ENCODE measurements around the gene VDR. TPM values are rescaled to one million over a fixed set of nuclear protein-coding genes. Genes with fewer than 3 reads are reported as not detected.

The VDR gene
- total RNA-seq, 4 donors from 2014 or later = 3.5 to 5.2 (median 3.9) TPM

GRCh38 chr12:47819896-47820630 is 84.7 kb downstream of the VDR start, which contains the start of gene HDAC7:
Gene HDAC7, minus strand, starts transcription at chr12:47819903. Its CDS starts 118 bp downstream, at chr12:47819785.
- Histone ChIP-seq H3K4me3 (replicated peaks in 1 of 3) (peak within 1 kb of the TSS; percentile 21 to 82 (median 46)), H3K9me3 (no peaks in the 10 kb centered on the region), H3K27me3 (no peaks in the 10 kb centered on the region), H3K4me1 (peaks cover 64 to 82% of the 10 kb centered on the region in 2 donors), H3K27ac (peak within 1 kb of the TSS; percentile 94 to 98 (median 98)), H3K36me3 (no peaks in the 10 kb centered on the region)
- TF ChIP-seq CTCF (IDR thresholded peaks at IDR 0.05) (peak in 1 of 6 experiments; percentile 4), POLR2A (IDR thresholded peaks at IDR 0.05) (peak in 1 of 2 donors; percentile 81)
- peak; percentile 85 to 89 for DNase-seq
- 0% methylated on average over 7 to 27 of the region's 58 CpGs for WGBS, 2 donors
- intact Hi-C loops (cut with DNase I) = no loop called here

GRCh38 chr12:47819138-47819895 is 85.5 kb downstream of the VDR start:
- WGBS, 2 donors = 5% methylated on average over 4 of the region's 77 CpGs; no CpG with 5 or more reads in 1 of the 2 donors
- intact Hi-C loops (cut with DNase I) = no loop called here
- peak in 1 of 2 donors; percentile 58 for TF ChIP-seq POLR2A (IDR thresholded peaks at IDR 0.05)
- peak in 3 of 6 experiments; percentile 18 to 26 (median 22) for TF ChIP-seq CTCF (IDR thresholded peaks at IDR 0.05)
- DNase-seq = peak; percentile 63 to 66
- no peaks in the 10 kb centered on the region for H3K27me3 ChIP-seq
- peaks cover 57 to 82% of the 10 kb centered on the region in 2 donors for H3K4me1 ChIP-seq
- H3K9me3 ChIP-seq = no peaks in the 10 kb centered on the region
- peak overlapping the region; percentile 94 to 98 (median 98) for H3K27ac ChIP-seq
- H3K36me3 ChIP-seq = no peaks in the 10 kb centered on the region
- peak overlapping the region; percentile 21 to 82 (median 37) for H3K4me3 ChIP-seq (replicated peaks in 1 of 3)

- H3K27ac ChIP-seq = peak overlapping the region; percentile 94 to 98 (median 98)
- H3K4me3 ChIP-seq (replicated peaks in 1 of 3) = peak overlapping the region; percentile 8 to 82 (median 37)
- peaks cover 52 to 82% of the 10 kb centered on the region in 2 donors for H3K4me1 ChIP-seq
- DNase-seq = peak; percentile 57 to 58
- H3K36me3 ChIP-seq = no peaks in the 10 kb centered on the region
- no peaks in the 10 kb centered on the region for H3K9me3 ChIP-seq
- no peak for TF ChIP-seq POLR2A (IDR thresholded peaks at IDR 0.05)
- no peak for TF ChIP-seq CTCF (IDR thresholded peaks at IDR 0.05)
- intact Hi-C loops (cut with DNase I) = no loop called here
- H3K27me3 ChIP-seq = no peaks in the 10 kb centered on the region
- WGBS, 2 donors = 24 to 29% methylated on average over 3 to 12 of the region's 23 CpGs
Observed at GRCh38 chr12:47818467-47819137, 86.2 kb downstream of the VDR start.

GRCh38 chr12:47818007-47818376 is 86.8 kb downstream of the VDR start:
- Histone ChIP-seq H3K27ac (peak overlapping the region; percentile 94 to 98 (median 98)), H3K27me3 (no peaks in the 10 kb centered on the region), H3K36me3 (no peaks in the 10 kb centered on the region), H3K4me3 (replicated peaks in 1 of 3) (peak overlapping the region in 1 of 3 donors; percentile 82), H3K4me1 (peaks cover 55 to 82% of the 10 kb centered on the region in 2 donors), H3K9me3 (no peaks in the 10 kb centered on the region)
- intact Hi-C loops (cut with DNase I) = no loop called here
- 61 to 69% methylated on average over 3 of the region's 3 CpGs for WGBS, 2 donors
- TF ChIP-seq POLR2A (IDR thresholded peaks at IDR 0.05) = no peak
- TF ChIP-seq CTCF (IDR thresholded peaks at IDR 0.05) = no peak
- DNase-seq = no peak
